Activated naive CD4-positive, alpha-beta T cell treated with anti-CD3 and anti-CD28 coated beads, Interleukin-2, amount 10 ng/mL, durations not matched to agents 7 days and 5 days (primary cell): ENCODE data around the gene PFKFB3.

Experiments
- CTCF ChIA-PET: fragments of 350-600 bp; sonication (Branson Sonifier 250); formaldehyde crosslinking; loops from one replicate; lab custom pipeline; 2021; ENCODE audit warnings: antibody characterized with exemption; lab: Charles Lee
- DNase-seq: peaks from one replicate; pipeline ENCODE4 v3.0.0-alpha.2; 2020
- H3K27ac Mint-ChIP-seq: one replicate; pipeline ENCODE4 v1.8.0; 2021; ENCODE audit warnings: mild to moderate bottlenecking, moderate library complexity, mixed read lengths
- H3K27me3 Mint-ChIP-seq: one replicate; pipeline ENCODE4 v1.8.0; 2021; ENCODE audit warnings: mild to moderate bottlenecking, mixed read lengths
- H3K36me3 Mint-ChIP-seq: one replicate; pipeline ENCODE4 v1.8.0; 2021; ENCODE audit warnings: mixed read lengths
- H3K4me1 Mint-ChIP-seq: one replicate; pipeline ENCODE4 v1.8.0; 2021; ENCODE audit warnings: mixed read lengths
- H3K4me3 Mint-ChIP-seq: one replicate; pipeline ENCODE4 v1.8.0; 2021; ENCODE audit warnings: mild to moderate bottlenecking, moderate library complexity, mixed read lengths
- H3K9me3 Mint-ChIP-seq: one replicate; pipeline ENCODE4 v1.8.0; 2021; ENCODE audit warnings: mixed read lengths

PFKFB3 gene

DNA sequence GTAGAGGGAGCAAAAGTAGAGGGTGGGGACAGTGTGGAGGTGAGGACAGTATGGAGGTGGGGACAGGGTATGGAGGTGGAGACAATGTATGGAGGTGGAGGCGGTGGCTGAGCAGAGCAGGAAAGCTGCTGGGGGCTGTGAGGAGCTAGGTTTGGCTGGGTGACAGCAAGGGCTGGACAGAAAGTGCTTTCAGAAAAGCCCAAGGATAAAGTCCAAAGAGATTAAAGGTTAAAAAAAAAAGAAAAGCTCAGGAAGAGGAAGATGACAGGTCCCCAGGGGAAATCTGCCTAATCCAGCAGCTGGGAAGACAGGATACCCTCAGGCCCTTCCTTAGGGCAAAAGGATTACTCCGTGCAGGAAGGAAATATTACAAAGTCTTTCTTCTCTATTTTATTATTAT lies 32.1 kb upstream of the PFKFB3 start:
- no peak overlapping the region for H3K4me3 Mint-ChIP-seq
- H3K27ac Mint-ChIP-seq: no peak overlapping the region
- no peaks in the 10 kb centered on the region for H3K9me3 Mint-ChIP-seq
- H3K4me1 Mint-ChIP-seq: peaks cover 79% of the 10 kb centered on the region
- H3K27me3 Mint-ChIP-seq: no peaks in the 10 kb centered on the region
- DNase-seq: no peak
- H3K36me3 Mint-ChIP-seq: peaks cover 28% of the 10 kb centered on the region
- CTCF ChIA-PET: interaction anchor here (4.1 kb wide), 1 partner anchor 231 kb away, joined by 32 read pairs; no protein-coding TSS in a partner anchor

DNA sequence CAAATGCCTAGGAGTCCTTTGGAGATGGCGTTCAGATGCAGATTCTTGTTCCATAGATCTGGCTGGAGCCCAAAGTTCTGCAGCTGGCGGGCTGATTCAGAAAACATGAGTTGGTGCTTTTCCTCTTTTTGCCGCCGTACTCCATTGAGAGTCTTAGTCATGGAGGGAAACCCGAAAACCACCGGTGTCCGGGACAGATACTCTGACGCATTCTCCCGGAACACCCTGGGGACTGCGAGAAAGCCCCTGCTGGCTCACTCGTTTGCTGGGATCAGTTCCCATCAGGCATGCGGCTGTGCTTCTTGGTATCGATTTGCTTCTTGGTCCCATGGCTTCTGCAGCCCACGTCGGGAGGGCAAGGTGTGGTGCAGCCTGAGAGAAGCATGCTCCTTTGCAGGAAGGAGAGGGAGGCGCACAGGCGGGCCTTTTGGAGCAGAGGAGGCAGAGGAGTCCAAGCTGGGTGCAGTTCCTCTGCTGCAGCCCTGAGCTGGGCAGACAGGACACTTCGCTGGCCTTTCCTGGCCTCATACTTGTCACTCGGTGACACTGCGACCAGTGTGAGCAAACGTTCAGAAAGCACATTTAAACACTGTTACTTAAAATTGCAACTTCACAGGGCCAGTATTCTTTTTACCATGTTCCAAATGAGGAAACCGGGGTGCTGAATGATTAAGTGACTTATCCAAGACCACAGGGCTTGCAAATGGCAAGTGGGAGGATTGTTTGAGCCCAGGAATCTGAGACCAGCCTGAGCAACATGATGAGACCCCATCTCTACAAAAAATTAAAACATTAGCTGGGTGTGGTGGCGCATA lies 30.6 kb upstream of the PFKFB3 start:
- Mint-ChIP-seq H3K9me3 (no peaks in the 10 kb centered on the region), H3K36me3 (peaks cover 20% of the 10 kb centered on the region), H3K4me3 (no peak overlapping the region), H3K27ac (no peak overlapping the region), H3K4me1 (peaks cover 84% of the 10 kb centered on the region), H3K27me3 (no peaks in the 10 kb centered on the region)
- CTCF ChIA-PET: interaction anchor here (0.8 to 4.1 kb wide), 15 partner anchors 8 to 234 kb away, joined by 3 to 32 read pairs (median 6); partner anchors contain the start of gene PFKFB3
- no peak for DNase-seq

DNA sequence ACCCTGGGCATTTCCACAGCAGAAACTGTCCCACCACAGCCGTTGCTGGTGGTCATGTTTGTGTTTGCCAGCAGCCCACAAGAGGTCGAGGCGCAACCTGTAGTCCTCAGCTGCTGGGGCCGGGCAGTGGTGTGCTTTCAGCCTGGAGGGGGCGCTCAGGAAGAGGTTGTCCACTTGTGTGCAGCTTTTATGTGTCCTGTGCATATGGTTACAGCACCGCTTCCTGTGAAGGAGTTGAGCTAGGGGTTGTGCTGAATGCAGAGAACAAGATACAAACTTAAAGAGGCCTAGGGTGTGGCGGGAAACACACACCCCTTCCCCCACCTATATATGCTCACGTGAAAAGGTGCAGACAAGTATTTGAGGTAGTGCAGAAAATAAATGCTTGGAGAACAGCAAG lies 29.5 kb upstream of the PFKFB3 start:
- Mint-ChIP-seq H3K36me3 (peaks cover 17% of the 10 kb centered on the region), H3K27ac (peak overlapping the region; percentile 64), H3K27me3 (no peaks in the 10 kb centered on the region), H3K9me3 (no peaks in the 10 kb centered on the region), H3K4me3 (peak overlapping the region; percentile 2), H3K4me1 (peaks cover 78% of the 10 kb centered on the region)
- CTCF ChIA-PET: interaction anchor here (0.6 to 4.1 kb wide), 24 partner anchors 9 to 236 kb away, joined by 3 to 32 read pairs (median 4); partner anchors contain the start of gene PFKFB3
- DNase-seq: peak; percentile 86

DNA sequence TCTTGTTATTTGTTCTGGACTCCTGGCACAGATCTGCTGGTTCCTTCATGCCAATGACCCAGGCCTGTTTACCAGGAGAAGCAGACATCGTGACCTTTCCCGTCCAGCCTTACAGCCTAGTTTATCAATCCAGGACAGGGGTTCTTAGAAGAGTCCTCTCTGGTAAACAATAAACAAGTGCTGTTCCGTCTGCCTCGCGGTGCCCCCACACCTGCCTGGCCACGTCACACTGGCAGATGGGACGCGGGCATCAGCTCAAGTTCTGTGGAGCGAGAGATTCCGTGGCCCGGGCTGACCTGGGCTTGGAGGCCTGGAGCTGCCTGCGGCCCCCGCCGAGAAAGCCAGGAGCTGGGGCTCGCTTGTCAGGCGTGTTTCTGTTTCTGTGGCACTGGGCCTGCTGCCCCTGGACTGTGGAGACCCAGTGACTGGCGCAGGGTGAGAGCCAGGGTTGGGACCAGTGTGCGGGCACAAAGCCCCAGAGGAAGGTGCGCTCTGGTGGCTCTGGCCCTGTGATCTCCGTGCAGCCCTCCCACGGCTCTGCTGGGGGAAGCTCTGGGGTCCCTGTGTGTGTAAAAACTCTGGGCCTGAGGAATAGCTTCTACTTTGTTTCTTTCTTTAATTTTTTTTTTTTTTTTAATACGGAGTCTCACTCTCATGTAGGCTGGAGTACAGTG lies 28.4 kb upstream of the PFKFB3 start:
- no peak for DNase-seq
- Mint-ChIP-seq H3K27me3 (no peaks in the 10 kb centered on the region), H3K36me3 (peaks cover 14% of the 10 kb centered on the region), H3K4me1 (peaks cover 70% of the 10 kb centered on the region), H3K9me3 (no peaks in the 10 kb centered on the region), H3K27ac (no peak overlapping the region), H3K4me3 (no peak overlapping the region)
- CTCF ChIA-PET: interaction anchor here (0.8 to 4.1 kb wide), 4 partner anchors 28 to 232 kb away, joined by 3 to 32 read pairs (median 4); partner anchors contain the start of gene PFKFB3

DNA sequence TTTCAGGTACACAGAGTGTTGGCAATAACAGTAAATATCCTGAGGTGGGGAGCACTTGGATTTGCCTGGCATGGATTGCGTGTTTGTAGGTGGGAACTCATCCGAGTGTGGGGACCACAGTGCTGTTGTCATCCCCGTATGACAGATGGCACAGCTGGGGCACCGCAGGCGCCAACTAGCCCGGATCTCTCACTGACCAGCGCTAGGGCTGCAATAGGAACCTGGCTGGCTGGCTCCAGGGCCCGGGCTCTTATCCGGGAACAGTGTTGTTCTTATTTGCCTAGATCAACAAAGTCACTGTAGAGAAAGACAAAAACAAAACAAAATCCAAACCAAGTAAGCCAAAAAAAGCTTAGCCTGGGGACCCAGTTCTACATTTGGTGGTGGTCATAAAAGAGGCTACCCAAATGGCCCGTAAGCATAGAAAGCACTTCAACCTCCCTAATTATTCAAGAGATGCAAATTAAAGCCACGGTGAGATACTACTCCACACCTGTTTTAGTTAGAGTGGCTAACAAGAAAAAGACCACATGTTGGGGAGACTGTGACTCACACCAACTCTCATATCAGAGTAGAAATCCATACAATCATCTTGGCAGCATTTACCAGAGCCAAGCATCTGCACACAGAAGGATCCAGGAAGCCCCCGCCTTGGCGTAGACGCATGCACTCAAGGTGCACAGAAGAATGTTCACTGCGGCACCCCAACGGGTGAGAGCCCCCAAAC lies 27.2 kb upstream of the PFKFB3 start:
- Mint-ChIP-seq H3K4me3 (no peak overlapping the region), H3K27ac (peak overlapping the region; percentile 5), H3K27me3 (no peaks in the 10 kb centered on the region), H3K9me3 (no peaks in the 10 kb centered on the region), H3K36me3 (peaks cover 11% of the 10 kb centered on the region), H3K4me1 (peaks cover 59% of the 10 kb centered on the region)
- CTCF ChIA-PET: interaction anchor here (1.2 to 1.5 kb wide), 2 partner anchors 12 to 27 kb away, joined by 3 to 4 read pairs; partner anchors contain the start of gene PFKFB3
- no peak for DNase-seq

DNA sequence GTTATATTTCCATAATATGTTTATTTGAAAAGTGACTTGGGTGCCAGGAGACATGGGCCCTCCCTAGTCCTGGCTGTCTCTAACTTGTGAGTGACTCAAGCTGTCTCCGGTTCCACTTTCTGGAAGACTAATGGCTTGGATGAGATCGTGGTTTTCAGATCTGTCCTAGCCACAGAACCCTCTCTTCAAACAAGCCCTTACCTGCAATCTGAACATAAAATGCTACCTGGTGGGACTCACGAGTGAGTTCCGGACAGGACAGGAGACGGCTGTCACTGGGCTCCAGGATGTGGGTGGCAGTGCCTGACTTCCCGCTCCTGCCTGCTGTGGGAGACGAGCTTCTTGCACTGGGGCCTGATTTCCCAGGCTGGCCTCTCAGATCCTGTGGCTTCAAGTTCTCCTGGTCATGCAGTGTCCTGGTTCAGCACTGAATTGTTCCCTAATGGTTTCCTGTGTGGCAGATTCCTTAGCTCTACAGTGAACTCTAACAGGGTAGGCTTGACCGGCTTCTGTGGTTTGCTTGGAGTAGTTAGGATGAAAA lies 26.0 kb upstream of the PFKFB3 start:
- H3K36me3 Mint-ChIP-seq: peaks cover 8% of the 10 kb centered on the region
- H3K4me3 Mint-ChIP-seq: no peak overlapping the region
- H3K4me1 Mint-ChIP-seq: peaks cover 50% of the 10 kb centered on the region
- no peaks in the 10 kb centered on the region for H3K27me3 Mint-ChIP-seq
- CTCF ChIA-PET: no interaction called here
- H3K9me3 Mint-ChIP-seq: no peaks in the 10 kb centered on the region
- no peak for DNase-seq
- H3K27ac Mint-ChIP-seq: peak overlapping the region; percentile 34

DNA sequence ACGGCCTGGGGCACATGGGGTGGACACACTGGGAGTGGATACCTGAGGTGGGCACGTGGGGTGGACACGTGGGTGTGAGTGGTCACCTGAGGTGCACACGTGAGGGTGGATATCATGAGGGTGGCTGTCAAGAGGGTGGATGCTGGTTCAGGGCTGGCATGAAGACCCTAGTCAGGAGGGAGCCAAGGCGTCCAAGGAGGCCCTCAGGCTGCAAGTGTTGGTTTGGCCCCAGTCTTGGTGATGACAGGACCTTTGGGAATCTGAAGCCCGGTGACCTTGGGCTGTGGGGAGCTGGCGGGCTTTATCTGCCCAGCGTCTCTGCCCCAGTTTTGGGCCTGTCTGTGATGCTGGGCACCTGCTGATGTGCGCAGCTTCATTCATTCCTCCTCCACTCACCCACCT lies 24.9 kb upstream of the PFKFB3 start:
- no peak for DNase-seq
- H3K4me3 Mint-ChIP-seq: no peak overlapping the region
- peaks cover 39% of the 10 kb centered on the region for H3K4me1 Mint-ChIP-seq
- CTCF ChIA-PET: no interaction called here
- peaks cover 6% of the 10 kb centered on the region for H3K36me3 Mint-ChIP-seq
- H3K27ac Mint-ChIP-seq: peak overlapping the region; percentile 65
- H3K9me3 Mint-ChIP-seq: no peaks in the 10 kb centered on the region
- H3K27me3 Mint-ChIP-seq: no peaks in the 10 kb centered on the region

DNA sequence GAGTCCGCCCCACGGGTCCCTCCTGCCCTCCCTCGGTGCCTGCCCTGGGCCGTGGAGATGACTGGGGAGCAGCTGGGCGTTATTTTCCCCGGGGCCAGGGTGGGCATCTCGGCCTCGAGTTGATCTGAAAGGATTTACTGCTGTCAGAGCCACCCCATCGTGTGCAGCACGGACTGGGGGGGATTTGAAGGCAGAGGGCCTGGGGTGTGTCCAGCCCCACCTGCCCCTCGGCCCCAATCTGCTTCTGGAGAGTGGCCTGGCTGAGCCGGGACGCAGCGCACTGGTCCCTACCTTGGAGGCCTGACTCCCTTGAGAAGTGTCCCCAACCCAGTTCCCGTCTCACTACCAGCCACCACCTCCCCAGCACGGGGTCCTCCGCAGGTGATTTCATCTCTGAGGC lies 24.2 kb upstream of the PFKFB3 start:
- CTCF ChIA-PET: interaction anchor here (0.8 kb wide), 1 partner anchor 223 kb away, joined by 3 read pairs; no protein-coding TSS in a partner anchor
- Mint-ChIP-seq H3K36me3 (no peaks in the 10 kb centered on the region), H3K27ac (no peak overlapping the region), H3K4me3 (no peak overlapping the region), H3K9me3 (no peaks in the 10 kb centered on the region), H3K4me1 (peaks cover 37% of the 10 kb centered on the region), H3K27me3 (no peaks in the 10 kb centered on the region)
- DNase-seq: no peak

DNA sequence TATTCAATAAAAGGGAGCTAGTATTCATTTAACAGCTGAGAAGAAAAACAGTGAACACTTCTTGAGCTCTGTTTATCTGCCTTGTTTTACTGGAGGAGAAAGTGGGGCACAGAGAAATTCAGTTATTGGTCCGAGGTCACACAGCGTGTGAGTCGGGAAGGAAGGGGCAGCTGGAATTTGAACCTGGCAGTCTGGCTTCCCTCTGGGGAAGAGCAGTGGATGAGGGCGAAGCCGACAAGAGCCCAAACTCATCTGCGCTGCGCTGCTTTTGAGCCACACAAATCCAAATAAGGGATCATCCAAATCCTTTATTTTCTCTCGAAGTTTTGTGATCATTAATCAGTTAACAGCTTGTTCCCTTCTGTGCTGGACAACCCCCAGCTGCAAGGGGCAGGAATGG lies 23.7 kb upstream of the PFKFB3 start:
- CTCF ChIA-PET: interaction anchor here (0.8 kb wide), 1 partner anchor 223 kb away, joined by 3 read pairs; no protein-coding TSS in a partner anchor

DNA sequence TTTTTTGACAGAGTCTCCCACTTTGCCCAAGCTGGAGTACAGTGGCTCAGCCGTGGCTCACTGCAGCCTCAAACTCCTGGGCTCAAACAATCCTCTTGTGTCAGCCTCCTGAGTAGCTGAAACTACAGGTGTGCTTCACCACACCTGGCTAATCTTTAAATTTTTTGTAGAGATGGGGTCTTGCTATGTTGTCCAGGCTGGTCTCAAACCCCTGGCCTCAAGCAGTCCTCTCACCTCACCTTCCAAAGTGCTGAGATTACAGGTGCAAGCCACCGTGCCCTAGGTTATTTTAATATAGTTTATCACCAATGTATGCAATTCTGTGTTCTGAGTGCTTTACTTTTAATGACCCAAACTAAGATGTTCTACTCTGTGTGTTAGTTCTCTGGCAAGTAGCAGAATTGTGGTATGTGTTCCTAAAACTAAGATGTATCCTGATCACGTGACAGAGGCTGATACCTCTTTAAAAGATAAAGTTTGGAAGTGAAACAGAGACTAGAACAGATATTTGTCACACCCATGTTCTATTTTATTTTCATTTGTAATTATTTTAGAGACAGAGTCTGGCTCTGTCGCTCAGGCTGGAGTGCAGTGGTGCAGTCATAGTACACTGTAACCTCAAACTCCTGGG lies 22.1 kb upstream of the PFKFB3 start:
- no peaks in the 10 kb centered on the region for H3K9me3 Mint-ChIP-seq

More for the DNA sequence above, 23.7 kb upstream of the PFKFB3 start:
- H3K27me3 Mint-ChIP-seq: no peaks in the 10 kb centered on the region
- no peak overlapping the region for H3K4me3 Mint-ChIP-seq
- H3K27ac Mint-ChIP-seq: no peak overlapping the region
- H3K9me3 Mint-ChIP-seq: no peaks in the 10 kb centered on the region
- no peaks in the 10 kb centered on the region for H3K36me3 Mint-ChIP-seq
- DNase-seq: no peak
- H3K4me1 Mint-ChIP-seq: peaks cover 32% of the 10 kb centered on the region

DNA sequence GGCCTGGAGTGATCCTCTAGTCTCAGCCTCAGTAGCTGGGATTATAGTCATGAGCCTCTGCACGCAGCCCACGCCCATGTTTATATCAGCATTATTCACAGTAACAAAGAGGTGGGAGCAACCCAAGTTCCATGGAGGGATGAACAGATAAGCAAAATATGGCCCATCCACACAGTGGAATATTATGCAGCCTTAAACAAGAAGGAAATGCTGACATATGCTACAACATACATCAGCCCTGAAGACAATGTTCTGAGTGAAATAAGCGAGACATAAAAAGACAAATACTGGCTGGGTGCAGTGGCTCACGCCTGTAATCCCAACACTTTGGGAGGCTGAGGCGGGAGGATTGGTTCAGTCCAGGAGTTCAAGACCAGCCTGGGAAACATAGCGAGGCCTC lies 21.5 kb upstream of the PFKFB3 start:
- no peak overlapping the region for H3K4me3 Mint-ChIP-seq
- peaks cover 30% of the 10 kb centered on the region for H3K4me1 Mint-ChIP-seq
- H3K27ac Mint-ChIP-seq: no peak overlapping the region
- DNase-seq: no peak
- CTCF ChIA-PET: interaction anchor here (2.1 kb wide), 1 partner anchor 8 kb away, joined by 13 read pairs; no protein-coding TSS in a partner anchor
- no peaks in the 10 kb centered on the region for H3K9me3 Mint-ChIP-seq
- H3K36me3 Mint-ChIP-seq: no peaks in the 10 kb centered on the region
- H3K27me3 Mint-ChIP-seq: no peaks in the 10 kb centered on the region

More for the DNA sequence above, 22.1 kb upstream of the PFKFB3 start:
- peaks cover 30% of the 10 kb centered on the region for H3K4me1 Mint-ChIP-seq
- CTCF ChIA-PET: no interaction called here
- DNase-seq: no peak
- no peak overlapping the region for H3K4me3 Mint-ChIP-seq
- H3K36me3 Mint-ChIP-seq: no peaks in the 10 kb centered on the region
- no peaks in the 10 kb centered on the region for H3K27me3 Mint-ChIP-seq
- no peak overlapping the region for H3K27ac Mint-ChIP-seq

DNA sequence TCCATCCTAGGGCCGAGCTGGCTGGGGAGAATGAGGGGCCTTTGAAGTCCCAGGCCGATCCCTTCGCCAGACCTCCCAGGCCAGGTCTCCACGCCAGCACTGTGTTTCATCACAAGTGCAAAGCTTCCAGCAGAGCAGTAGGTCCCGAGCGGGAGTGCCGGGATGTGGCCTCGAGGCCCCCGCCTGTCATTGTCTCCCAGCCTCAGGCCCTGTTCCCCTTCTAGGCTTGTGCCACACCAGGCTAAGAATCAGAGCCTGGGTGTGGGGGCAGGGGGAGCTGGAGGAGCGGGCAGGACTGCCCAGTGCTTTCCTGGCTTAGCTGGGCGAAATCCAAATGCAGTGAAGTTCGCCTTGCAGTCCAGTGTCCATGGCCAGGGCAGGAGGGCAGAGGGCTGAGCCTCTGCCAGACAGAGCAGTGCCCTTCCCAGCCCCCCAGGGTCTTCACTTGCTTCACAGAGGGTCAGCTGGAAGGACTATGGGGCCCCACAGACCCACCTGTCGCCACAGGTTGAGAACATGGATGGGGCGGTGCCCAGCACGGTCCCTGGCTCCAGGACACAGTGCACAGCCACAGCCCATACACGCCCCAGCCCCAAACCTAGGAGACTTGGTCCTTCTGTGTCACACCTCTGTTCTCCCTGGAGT lies 20.2 kb upstream of the PFKFB3 start:
- H3K9me3 Mint-ChIP-seq: no peaks in the 10 kb centered on the region
- DNase-seq: no peak
- H3K27me3 Mint-ChIP-seq: no peaks in the 10 kb centered on the region
- no peak overlapping the region for H3K4me3 Mint-ChIP-seq
- peaks cover 30% of the 10 kb centered on the region for H3K4me1 Mint-ChIP-seq
- H3K27ac Mint-ChIP-seq: no peak overlapping the region
- H3K36me3 Mint-ChIP-seq: no peaks in the 10 kb centered on the region
- CTCF ChIA-PET: interaction anchor here (1.0 to 2.1 kb wide), 3 partner anchors 10 to 76 kb away, joined by 3 to 13 read pairs (median 5); no protein-coding TSS in a partner anchor
